Calu3 (cell line): Measurements from ENCODE around the gene NUFIP1. TPM values are rescaled to one million over a fixed set of nuclear protein-coding genes. Genes with fewer than 3 reads are reported as not detected.

Experiments used
- BruUV-seq: library from RNA; stranded (reverse); fragments of 400-500 nt; replicated peaks from 2 replicates; lab custom pipeline; 2021; lab: Mats Ljungman, UMichigan
- CTCF ChIA-PET: fragments of 300-600 bp; sonication (Branson Sonifier 250); formaldehyde crosslinking; loops from one replicate; lab custom pipeline; 2022; ENCODE audit warnings: antibody characterized with exemption; lab: Charles Lee
- DNase-seq: peaks from one replicate; pipeline ENCODE4 v3.0.0; 2022
- H3K27ac Mint-ChIP-seq: one replicate; pipeline ENCODE4 v1.8.0; 2022; ENCODE audit warnings: mixed read lengths; ENCODE audit not compliant: unreplicated experiment
- H3K27me3 Mint-ChIP-seq: one replicate; pipeline ENCODE4 v1.8.0; 2022; ENCODE audit warnings: mixed read lengths; ENCODE audit not compliant: unreplicated experiment
- H3K36me3 Mint-ChIP-seq: one replicate; pipeline ENCODE4 v1.8.0; 2022; ENCODE audit warnings: mild to moderate bottlenecking, moderate library complexity, mixed read lengths; ENCODE audit not compliant: insufficient read depth, unreplicated experiment
- H3K4me1 Mint-ChIP-seq: one replicate; pipeline ENCODE4 v1.8.0; 2022; ENCODE audit warnings: mild to moderate bottlenecking, low read depth, mixed read lengths; ENCODE audit not compliant: unreplicated experiment
- H3K4me3 Mint-ChIP-seq: one replicate; pipeline ENCODE4 v1.8.0; 2022; ENCODE audit warnings: mild to moderate bottlenecking, low read depth, moderate library complexity, mixed read lengths; ENCODE audit not compliant: unreplicated experiment
- H3K9me3 Mint-ChIP-seq: one replicate; pipeline ENCODE4 v1.8.0; 2022; ENCODE audit warnings: low read depth, mixed read lengths; ENCODE audit not compliant: unreplicated experiment
- intact Hi-C: fragments of 100-400 bp; cut with micrococcal nuclease; formaldehyde crosslinking; loops from one replicate; pipeline ENCODE4 v1.10.0; 2022; ENCODE audit not compliant: unreplicated experiment
- total RNA-seq: library from RNA; stranded (reverse); gene quantifications from 2 replicates; pipeline ENCODE4 v1.2.3, GENCODE V29; 2022
- TF ChIP-seq, protein P1 (sequence below): fragments of 200-600 bp; IDR thresholded peaks from one replicate; pipeline ENCODE4 v1.8.0; 2022; ENCODE audit warnings: antibody characterized with exemption; ENCODE audit not compliant: unreplicated experiment

Gene NUFIP1
- total RNA-seq, 1 experiment from 2014 or later = 6.6 TPM

GRCh38 chr13:44974056-44974793 lies 15.0 kb downstream of the NUFIP1 start:
- no peaks in the 10 kb centered on the region for H3K9me3 Mint-ChIP-seq
- no peaks in the 10 kb centered on the region for H3K36me3 Mint-ChIP-seq
- TF ChIP-seq, protein P1, sequence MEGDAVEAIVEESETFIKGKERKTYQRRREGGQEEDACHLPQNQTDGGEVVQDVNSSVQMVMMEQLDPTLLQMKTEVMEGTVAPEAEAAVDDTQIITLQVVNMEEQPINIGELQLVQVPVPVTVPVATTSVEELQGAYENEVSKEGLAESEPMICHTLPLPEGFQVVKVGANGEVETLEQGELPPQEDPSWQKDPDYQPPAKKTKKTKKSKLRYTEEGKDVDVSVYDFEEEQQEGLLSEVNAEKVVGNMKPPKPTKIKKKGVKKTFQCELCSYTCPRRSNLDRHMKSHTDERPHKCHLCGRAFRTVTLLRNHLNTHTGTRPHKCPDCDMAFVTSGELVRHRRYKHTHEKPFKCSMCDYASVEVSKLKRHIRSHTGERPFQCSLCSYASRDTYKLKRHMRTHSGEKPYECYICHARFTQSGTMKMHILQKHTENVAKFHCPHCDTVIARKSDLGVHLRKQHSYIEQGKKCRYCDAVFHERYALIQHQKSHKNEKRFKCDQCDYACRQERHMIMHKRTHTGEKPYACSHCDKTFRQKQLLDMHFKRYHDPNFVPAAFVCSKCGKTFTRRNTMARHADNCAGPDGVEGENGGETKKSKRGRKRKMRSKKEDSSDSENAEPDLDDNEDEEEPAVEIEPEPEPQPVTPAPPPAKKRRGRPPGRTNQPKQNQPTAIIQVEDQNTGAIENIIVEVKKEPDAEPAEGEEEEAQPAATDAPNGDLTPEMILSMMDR = no peak
- BruUV-seq = no TSS peak
- intact Hi-C loops = loop anchor here (5.0 kb wide), 1 partner anchor 333 kb away; no protein-coding TSS in a partner anchor
- no peaks in the 10 kb centered on the region for H3K4me1 Mint-ChIP-seq
- CTCF ChIA-PET = no interaction called here
- H3K27ac Mint-ChIP-seq = no peak overlapping the region
- no peaks in the 10 kb centered on the region for H3K27me3 Mint-ChIP-seq
- H3K4me3 Mint-ChIP-seq = no peak overlapping the region
- no peak for DNase-seq

DNA sequence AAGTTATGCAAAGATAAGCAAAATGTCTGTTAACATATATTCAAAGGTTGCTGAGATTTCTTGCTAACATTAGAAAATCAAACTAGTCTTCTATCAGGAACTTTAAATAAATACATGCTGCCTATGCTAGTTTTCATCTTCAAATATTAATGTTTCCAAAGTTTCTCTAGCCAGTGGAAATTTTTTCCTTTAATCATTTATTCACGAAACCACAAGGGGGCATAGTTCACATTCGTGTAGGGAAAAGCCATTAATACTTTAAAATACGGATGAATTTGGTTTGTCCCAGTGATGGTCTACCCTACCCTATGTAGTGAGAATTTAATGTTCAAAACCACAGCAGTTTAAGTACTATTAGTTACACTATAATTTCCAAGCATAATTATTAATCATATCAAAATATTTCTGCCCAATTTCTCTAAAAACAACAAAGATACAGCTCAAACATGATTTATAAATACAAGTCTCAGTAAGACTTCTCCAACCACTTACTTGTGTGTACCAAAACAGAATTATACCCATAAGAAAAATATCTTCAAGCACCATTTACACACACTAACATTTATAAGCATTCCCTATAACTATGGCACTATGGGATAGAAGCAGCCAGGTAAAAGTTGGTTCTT lies 16.2 kb downstream of the NUFIP1 start:
- CTCF ChIA-PET = no interaction called here
- DNase-seq = no peak

GRCh38 chr13:44971656-44972595 lies 17.3 kb downstream of the NUFIP1 start:
- TF ChIP-seq, protein P1 = no peak
- Mint-ChIP-seq H3K36me3 (peaks cover 4% of the 10 kb centered on the region), H3K27ac (no peak overlapping the region), H3K4me3 (no peak overlapping the region), H3K27me3 (no peaks in the 10 kb centered on the region), H3K4me1 (no peaks in the 10 kb centered on the region), H3K9me3 (no peaks in the 10 kb centered on the region)
- intact Hi-C loops = loop anchor here (2.0 to 5.0 kb wide), 2 partner anchors 335 to 489 kb away; no protein-coding TSS in a partner anchor
- BruUV-seq = no TSS peak
- CTCF ChIA-PET = no interaction called here
- DNase-seq = no peak

More for the DNA sequence above, 16.2 kb downstream of the NUFIP1 start:
- Mint-ChIP-seq H3K4me1 (no peaks in the 10 kb centered on the region), H3K27me3 (no peaks in the 10 kb centered on the region), H3K4me3 (no peak overlapping the region), H3K27ac (no peak overlapping the region), H3K9me3 (no peaks in the 10 kb centered on the region), H3K36me3 (peaks cover 3% of the 10 kb centered on the region)
- no TSS peak for BruUV-seq
- intact Hi-C loops = loop anchor here (5.0 kb wide), 1 partner anchor 334 kb away; no protein-coding TSS in a partner anchor
- TF ChIP-seq, protein P1 = no peak
